HCT116 (cell line): ENCODE measurements around the gene BHLHE41. TPM values are rescaled to one million over a fixed set of nuclear protein-coding genes. Genes with fewer than 3 reads are reported as not detected.

Source experiments
- ATAC-seq: fragments of 200-7000 bp; cut with Tn5 transposase; 2 replicates; pipeline ENCODE4 v1.9.1; 2020; ENCODE audit warnings: mild to moderate bottlenecking, moderate library complexity
- BruUV-seq: library from RNA; stranded (reverse); fragments of 400-500 nt; replicated peaks from 2 replicates; lab custom pipeline; 2021; lab: Mats Ljungman, UMichigan
- CTCF ChIA-PET: fragments of 300-600 bp; sonication (Branson Sonifier 250); formaldehyde crosslinking; loops from one replicate; lab custom pipeline; 2021; ENCODE audit warnings: antibody characterized with exemption; lab: Charles Lee
- POLR2A ChIA-PET: fragments of 300-600, 350-600 bp; sonication (Branson Sonifier 250); formaldehyde crosslinking; loops from one replicate; lab custom pipeline; 2021; ENCODE audit warnings: antibody characterized with exemption; lab: Charles Lee
- RAD21 ChIA-PET, 2 experiments: fragments of 300-600 bp; sonication (Branson Sonifier 250); formaldehyde crosslinking; loops; one replicate each; lab custom pipeline; 2023; ENCODE audit warnings: low total read pairs in 2 of 2; ENCODE audit not compliant: uncharacterized antibody in 2 of 2, unreplicated experiment in 2 of 2, low non-redundant PET in 1 of 2; lab: Charles Lee
- DNase-seq: peaks from one replicate; pipeline ENCODE4 v3.0.0-alpha.2; 2010; ENCODE audit warnings: low read depth, low spot score
- H2AFZ ChIP-seq: fragments of 200-600 bp; shearing (Covaris generic), sonication (generic); 2 replicates; pipeline ENCODE4 v1.6.1; 2017; ENCODE audit warnings: low read depth, mixed run types, mixed read lengths, antibody characterized with exemption, low read length; ENCODE audit not compliant: poor library complexity, severe bottlenecking
- H3K27ac ChIP-seq: 2 replicates; pipeline ENCODE4 v1.5.1; 2012; ENCODE audit warnings: low read depth, low read length
- H3K27me3 ChIP-seq: fragments of 200-600 bp; sonication (generic); 2 replicates; pipeline ENCODE4 v1.6.1; 2016; ENCODE audit warnings: mixed run types, low read length, mixed read lengths; ENCODE audit not compliant: insufficient read depth
- H3K36me3 ChIP-seq, 2 experiments: fragments of 200-500 bp in 1 of 2; fragments of 200-600 bp in 1 of 2; sonication (Bioruptor generic) in 1 of 2; sonication (generic) in 1 of 2; 2 replicates each; pipeline versions ENCODE4 v1.5.1 to v1.6.1; 2014 to 2016; ENCODE audit warnings: low read length in 2 of 2, inconsistent platforms in 1 of 2, mixed read lengths in 1 of 2, mixed run types in 1 of 2; ENCODE audit not compliant: insufficient read depth in 2 of 2, control insufficient read depth in 1 of 2
- H3K4me1 ChIP-seq, 2 experiments: fragments of 200-600 bp in 1 of 2; sonication (generic) in 1 of 2; 2 replicates each; pipeline versions ENCODE4 v1.5.1 to v1.6.1; 2012 to 2017; ENCODE audit warnings: low read length in 2 of 2, inconsistent platforms in 1 of 2, mild to moderate bottlenecking in 1 of 2, mixed read lengths in 1 of 2, mixed run types in 1 of 2, moderate library complexity in 1 of 2; ENCODE audit not compliant: insufficient read depth in 2 of 2, control insufficient read depth in 1 of 2
- H3K4me2 ChIP-seq: fragments of 200-600 bp; sonication (generic); 2 replicates; pipeline ENCODE4 v1.6.1; 2017; ENCODE audit warnings: mixed run types, low read length, mixed read lengths
- H3K4me3 ChIP-seq, 2 experiments: fragments of 200-600 bp in 1 of 2; sonication (generic) in 1 of 2; replicated peaks in 1 of 2; 2 replicates each; pipeline ENCODE4 v1.5.1; 2011 to 2016; ENCODE audit warnings: low read length in 2 of 2, control low read depth in 1 of 2, low read depth in 1 of 2, mild to moderate bottlenecking in 1 of 2, mixed read lengths in 1 of 2, mixed run types in 1 of 2
- H3K79me2 ChIP-seq: fragments of 200-600 bp; sonication (generic); 2 replicates; pipeline ENCODE4 v1.6.1; 2017; ENCODE audit warnings: mild to moderate bottlenecking, mixed run types, low read length, moderate library complexity, mixed read lengths; ENCODE audit not compliant: insufficient read depth
- H3K9ac ChIP-seq: fragments of 200-600 bp; sonication (generic); 2 replicates; pipeline ENCODE4 v1.6.1; 2016; ENCODE audit warnings: low read length, mixed read lengths
- H3K9me2 ChIP-seq: fragments of 200-600 bp; sonication (generic), shearing (Covaris generic); 2 replicates; pipeline ENCODE4 v1.6.1; 2017; ENCODE audit warnings: mixed run types, mild to moderate bottlenecking, moderate library complexity; ENCODE audit not compliant: insufficient read depth
- H3K9me3 ChIP-seq, 2 experiments: fragments of 200-500 bp in 1 of 2; fragments of 200-600 bp in 1 of 2; sonication (Bioruptor generic) in 1 of 2; sonication (generic) in 1 of 2; 2 replicates each; pipeline ENCODE4 v1.6.1; 2014 to 2017; ENCODE audit warnings: low read length in 2 of 2, mixed read lengths in 2 of 2, inconsistent platforms in 1 of 2, low read depth in 1 of 2, mild to moderate bottlenecking in 1 of 2, mixed run types in 1 of 2, moderate library complexity in 1 of 2; ENCODE audit not compliant: control insufficient read depth in 1 of 2, insufficient read depth in 1 of 2
- H4K20me1 ChIP-seq: fragments of 200-600 bp; sonication (generic), shearing (Covaris generic); 2 replicates; pipeline ENCODE4 v1.6.1; 2017; ENCODE audit warnings: mixed run types, mild to moderate bottlenecking, moderate library complexity; ENCODE audit not compliant: insufficient read depth
- CEBPB ChIP-seq: IDR thresholded peaks from 2 replicates; pipeline ENCODE4 v1.6.1; 2012; ENCODE audit warnings: low read depth
- EGR1 ChIP-seq: IDR thresholded peaks from 2 replicates; pipeline ENCODE4 v1.6.1; 2012; ENCODE audit warnings: low read depth
- ELF1 ChIP-seq: IDR thresholded peaks from 2 replicates; pipeline ENCODE4 v1.6.1; 2012; ENCODE audit warnings: low read depth, borderline replicate concordance
- EZH2phosphoT487 ChIP-seq: fragments of 200-600 bp; IDR thresholded peaks from 2 replicates; pipeline ENCODE4 v1.6.1; 2018; ENCODE audit warnings: antibody characterized with exemption, borderline replicate concordance
- FOSL1 ChIP-seq: IDR thresholded peaks from 2 replicates; pipeline ENCODE4 v1.6.1; 2012; ENCODE audit warnings: low read depth
- JUND ChIP-seq: IDR thresholded peaks from 2 replicates; pipeline ENCODE4 v1.6.1; 2012
- POLR2A ChIP-seq: IDR thresholded peaks from 2 replicates; pipeline ENCODE4 v1.7.0; 2011; ENCODE audit warnings: borderline replicate concordance; ENCODE audit not compliant: insufficient read depth, insufficient read length; ENCODE audit errors: extremely low read depth
- POLR2AphosphoS5 ChIP-seq: IDR thresholded peaks from 2 replicates; pipeline ENCODE4 v1.6.1; 2011; ENCODE audit warnings: mild to moderate bottlenecking, low read depth, low read length, moderate library complexity
- RAD21 ChIP-seq: IDR thresholded peaks from 2 replicates; pipeline ENCODE4 v1.6.1; 2012; ENCODE audit warnings: low read depth, mild to moderate bottlenecking
- SIN3A ChIP-seq: IDR thresholded peaks from 2 replicates; pipeline ENCODE4 v1.6.1; 2012; ENCODE audit warnings: low read depth
- SP1 ChIP-seq: IDR thresholded peaks from 2 replicates; pipeline ENCODE4 v1.6.1; 2012; ENCODE audit warnings: low read depth
- SRF ChIP-seq: IDR thresholded peaks from 2 replicates; pipeline ENCODE4 v1.6.1; 2012; ENCODE audit warnings: low read depth
- TCF7L2 ChIP-seq: IDR thresholded peaks from 2 replicates; pipeline ENCODE4 v1.7.0; 2011; ENCODE audit warnings: borderline replicate concordance, inconsistent platforms; ENCODE audit not compliant: insufficient read depth, insufficient read length; ENCODE audit errors: extremely low read depth
- YY1 ChIP-seq: IDR thresholded peaks from 2 replicates; pipeline ENCODE4 v1.6.1; 2011; ENCODE audit warnings: low read length, low read depth, moderate library complexity, mild to moderate bottlenecking; ENCODE audit not compliant: insufficient replicate concordance; ENCODE audit errors: extremely low read depth
- ZFX ChIP-seq: fragments of 450-650 bp; IDR thresholded peaks from 2 replicates; pipeline ENCODE4 v1.6.1; 2017
- ZNF274 ChIP-seq: fragments of 200-500 bp; sonication (Bioruptor generic); IDR thresholded peaks from 2 replicates; pipeline ENCODE4 v1.6.1; 2014; ENCODE audit warnings: mild to moderate bottlenecking, low read depth, low read length, inconsistent platforms
- intact Hi-C: fragments of 100-400 bp; cut with micrococcal nuclease; formaldehyde crosslinking; loops from 2 replicates; pipeline ENCODE4 v1.10.0; 2022
- total RNA-seq: library from RNA; stranded (reverse); gene quantifications from one replicate; pipeline ENCODE4 v1.2.1, GENCODE V29; 2021; ENCODE audit not compliant: unreplicated experiment
- TF ChIP-seq, protein P1 (sequence below), 3 experiments: fragments of 200-600 bp in 1 of 3; sonication (generic) in 1 of 3; IDR thresholded peaks in 2 of 3; conservative IDR thresholded peaks in 1 of 3; 2 replicates each; pipeline ENCODE4 v1.5.1; 2012 to 2017; ENCODE audit warnings: low read depth in 2 of 3, low read length in 2 of 3, antibody characterized with exemption in 1 of 3, borderline replicate concordance in 1 of 3, control low read depth in 1 of 3, mild to moderate bottlenecking in 1 of 3, mixed read lengths in 1 of 3, mixed run types in 1 of 3, moderate library complexity in 1 of 3; ENCODE audit not compliant: insufficient read depth in 1 of 3
- TF ChIP-seq, protein P2 (sequence below): IDR thresholded peaks from 2 replicates; pipeline ENCODE4 v1.6.1; 2011; ENCODE audit warnings: mild to moderate bottlenecking, low read length, moderate library complexity; ENCODE audit not compliant: insufficient replicate concordance; ENCODE audit errors: extremely low read depth
- TF ChIP-seq, protein P3 (sequence below): IDR thresholded peaks from 2 replicates; pipeline ENCODE4 v1.6.1; 2012
- TF ChIP-seq, protein P4 (sequence below): IDR thresholded peaks from 2 replicates; pipeline ENCODE4 v1.6.1; 2012

The BHLHE41 gene
- total RNA-seq, 1 experiment from 2014 or later: 4.7 TPM

DNA sequence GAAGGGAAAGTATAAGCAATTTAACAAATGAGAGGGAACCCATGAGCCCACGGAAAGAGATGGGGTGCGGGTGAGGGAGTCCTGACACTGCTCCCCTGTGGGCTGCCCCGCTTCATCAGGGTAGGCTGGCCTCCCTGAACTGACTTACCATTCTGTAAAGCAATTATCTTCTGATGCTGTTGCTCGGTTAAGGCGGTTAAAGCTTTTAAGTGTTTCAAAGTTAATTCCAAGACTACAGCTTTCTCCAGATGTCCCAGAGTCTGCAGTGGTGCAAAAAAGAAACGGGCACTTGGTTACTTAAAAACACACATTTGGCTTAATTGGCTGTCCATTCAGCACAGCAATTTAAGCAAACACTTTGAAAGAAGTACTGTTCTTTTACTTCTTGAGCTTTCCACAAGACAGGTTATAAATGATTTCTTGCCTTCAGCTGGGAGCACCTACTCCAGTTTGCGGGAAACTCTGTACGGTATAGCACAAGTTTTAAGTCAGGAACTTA is 1.3 kb downstream of the BHLHE41 start:
- H3K9me2 ChIP-seq: no peaks in the 10 kb centered on the region
- no peaks in the 10 kb centered on the region for H3K36me3 ChIP-seq
- no peak overlapping the region for H3K27ac ChIP-seq
- ATAC-seq (no peak), DNase-seq (no peak)
- H3K9ac ChIP-seq: 0 out of 2 replicates have a peak overlapping the region, but pooled peaks have one; percentile 51
- TF ChIP-seq RAD21 (no peak), TCF7L2 (no peak), SIN3A (no peak), ELF1 (no peak), SRF (no peak), JUND (no peak), FOSL1 (no peak), POLR2A (no peak), EGR1 (no peak), ZFX (no peak), POLR2AphosphoS5 (no peak), EZH2phosphoT487 (no peak), CEBPB (no peak), SP1 (no peak), ZNF274 (no peak), YY1 (no peak)
- TF ChIP-seq, protein P1, sequence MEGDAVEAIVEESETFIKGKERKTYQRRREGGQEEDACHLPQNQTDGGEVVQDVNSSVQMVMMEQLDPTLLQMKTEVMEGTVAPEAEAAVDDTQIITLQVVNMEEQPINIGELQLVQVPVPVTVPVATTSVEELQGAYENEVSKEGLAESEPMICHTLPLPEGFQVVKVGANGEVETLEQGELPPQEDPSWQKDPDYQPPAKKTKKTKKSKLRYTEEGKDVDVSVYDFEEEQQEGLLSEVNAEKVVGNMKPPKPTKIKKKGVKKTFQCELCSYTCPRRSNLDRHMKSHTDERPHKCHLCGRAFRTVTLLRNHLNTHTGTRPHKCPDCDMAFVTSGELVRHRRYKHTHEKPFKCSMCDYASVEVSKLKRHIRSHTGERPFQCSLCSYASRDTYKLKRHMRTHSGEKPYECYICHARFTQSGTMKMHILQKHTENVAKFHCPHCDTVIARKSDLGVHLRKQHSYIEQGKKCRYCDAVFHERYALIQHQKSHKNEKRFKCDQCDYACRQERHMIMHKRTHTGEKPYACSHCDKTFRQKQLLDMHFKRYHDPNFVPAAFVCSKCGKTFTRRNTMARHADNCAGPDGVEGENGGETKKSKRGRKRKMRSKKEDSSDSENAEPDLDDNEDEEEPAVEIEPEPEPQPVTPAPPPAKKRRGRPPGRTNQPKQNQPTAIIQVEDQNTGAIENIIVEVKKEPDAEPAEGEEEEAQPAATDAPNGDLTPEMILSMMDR (IDR thresholded peaks at IDR 0.05 in 2 of 3, conservative IDR thresholded peaks at IDR 0.05 in 1 of 3; ENCODE audit: borderline replicate concordance in 1 of 3, insufficient read depth in 1 of 3, low read depth in 2 of 3, low read length in 2 of 3): no peak; a peak in 1 of 6 replicates
- TF ChIP-seq, protein P2, sequence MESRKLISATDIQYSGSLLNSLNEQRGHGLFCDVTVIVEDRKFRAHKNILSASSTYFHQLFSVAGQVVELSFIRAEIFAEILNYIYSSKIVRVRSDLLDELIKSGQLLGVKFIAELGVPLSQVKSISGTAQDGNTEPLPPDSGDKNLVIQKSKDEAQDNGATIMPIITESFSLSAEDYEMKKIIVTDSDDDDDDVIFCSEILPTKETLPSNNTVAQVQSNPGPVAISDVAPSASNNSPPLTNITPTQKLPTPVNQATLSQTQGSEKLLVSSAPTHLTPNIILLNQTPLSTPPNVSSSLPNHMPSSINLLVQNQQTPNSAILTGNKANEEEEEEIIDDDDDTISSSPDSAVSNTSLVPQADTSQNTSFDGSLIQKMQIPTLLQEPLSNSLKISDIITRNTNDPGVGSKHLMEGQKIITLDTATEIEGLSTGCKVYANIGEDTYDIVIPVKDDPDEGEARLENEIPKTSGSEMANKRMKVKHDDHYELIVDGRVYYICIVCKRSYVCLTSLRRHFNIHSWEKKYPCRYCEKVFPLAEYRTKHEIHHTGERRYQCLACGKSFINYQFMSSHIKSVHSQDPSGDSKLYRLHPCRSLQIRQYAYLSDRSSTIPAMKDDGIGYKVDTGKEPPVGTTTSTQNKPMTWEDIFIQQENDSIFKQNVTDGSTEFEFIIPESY: no peak
- TF ChIP-seq, protein P3, sequence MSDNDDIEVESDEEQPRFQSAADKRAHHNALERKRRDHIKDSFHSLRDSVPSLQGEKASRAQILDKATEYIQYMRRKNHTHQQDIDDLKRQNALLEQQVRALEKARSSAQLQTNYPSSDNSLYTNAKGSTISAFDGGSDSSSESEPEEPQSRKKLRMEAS: no peak
- TF ChIP-seq, protein P4, sequence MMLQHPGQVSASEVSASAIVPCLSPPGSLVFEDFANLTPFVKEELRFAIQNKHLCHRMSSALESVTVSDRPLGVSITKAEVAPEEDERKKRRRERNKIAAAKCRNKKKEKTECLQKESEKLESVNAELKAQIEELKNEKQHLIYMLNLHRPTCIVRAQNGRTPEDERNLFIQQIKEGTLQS: no peak
- RAD21 ChIA-PET: interaction anchor here (1.5 to 1.9 kb wide), 2 partner anchors 10 to 578 kb away, joined by 3 to 5 read pairs; no protein-coding TSS in a partner anchor
- no peaks in the 10 kb centered on the region for H4K20me1 ChIP-seq
- peaks cover 14 to 47% of the 10 kb centered on the region in 2 experiments for H3K4me1 ChIP-seq
- H2AFZ ChIP-seq: no peak overlapping the region
- H3K9me3 ChIP-seq: no peaks in the 10 kb centered on the region
- H3K4me3 ChIP-seq: peak overlapping the region in 1 of 2 experiments; percentile 61; a peak in 2 of 4 replicates
- no peaks in the 10 kb centered on the region for H3K79me2 ChIP-seq
- peak overlapping the region; percentile 86 for H3K4me2 ChIP-seq
- BruUV-seq: no TSS peak
- peaks cover 11% of the 10 kb centered on the region; the same call in 1 of the 2 replicates for H3K27me3 ChIP-seq
- intact Hi-C loops: loop anchor here (10.0 kb wide), 1 partner anchor 181 kb away; no protein-coding TSS in a partner anchor
- CTCF ChIA-PET: interaction anchor here (1.0 to 3.3 kb wide), 5 partner anchors 9 to 578 kb away, joined by 3 to 14 read pairs (median 5); no protein-coding TSS in a partner anchor
- POLR2A ChIA-PET: no interaction called here
